ENCODE measurements around the gene TICRR.

Gene TICRR

GRCh38 chr15:89659295-89659694 lies 84.0 kb downstream of the TICRR start:
- Histone ChIP-seq H3K4me3 (no peak overlapping the region), H3K36me3 (no peaks in the 10 kb centered on the region), H3K4me2 (no peak overlapping the region), H3K27ac (no peak overlapping the region), H3K9ac (no peak overlapping the region), H3K4me1 (peaks cover 25% of the 10 kb centered on the region), H3K27me3 (peaks cover 29% of the 10 kb centered on the region), H3K9me3 (no peaks in the 10 kb centered on the region), H4K20me1 (no peaks in the 10 kb centered on the region)
- no peak for TF ChIP-seq Cebpa-rat (IDR thresholded peaks at IDR 0.05)

- peaks cover 32% of the 10 kb centered on the region for H3K4me1 ChIP-seq
- H3K27me3 ChIP-seq = peaks cover 29% of the 10 kb centered on the region
- H3K9me3 ChIP-seq = no peaks in the 10 kb centered on the region
- no peak overlapping the region for H3K27ac ChIP-seq
- no peaks in the 10 kb centered on the region for H4K20me1 ChIP-seq
- no peak overlapping the region for H3K4me2 ChIP-seq
- TF ChIP-seq Cebpa-rat (IDR thresholded peaks at IDR 0.05) = no peak
- H3K4me3 ChIP-seq = no peak overlapping the region
- H3K9ac ChIP-seq = no peak overlapping the region
- H3K36me3 ChIP-seq = no peaks in the 10 kb centered on the region
Measured at GRCh38 chr15:89660556-89660955, 85.3 kb downstream of the TICRR start.

GRCh38 chr15:89662893-89663626 lies 87.8 kb downstream of the TICRR start:
- H3K9ac ChIP-seq = no peak overlapping the region
- peak overlapping the region; percentile 67 for H3K4me2 ChIP-seq
- H4K20me1 ChIP-seq = peaks cover 7% of the 10 kb centered on the region; the same call in 1 of the 2 replicates
- H3K27me3 ChIP-seq = peaks cover 36% of the 10 kb centered on the region
- no peak overlapping the region for H3K4me3 ChIP-seq
- no peak overlapping the region for H3K27ac ChIP-seq
- H3K4me1 ChIP-seq = peaks cover 30% of the 10 kb centered on the region
- no peaks in the 10 kb centered on the region for H3K36me3 ChIP-seq
- H3K9me3 ChIP-seq = no peaks in the 10 kb centered on the region
- no peak for TF ChIP-seq Cebpa-rat (IDR thresholded peaks at IDR 0.05)

GRCh38 chr15:89664441-89665350 lies 89.4 kb downstream of the TICRR start:
- Histone ChIP-seq H3K9me3 (no peaks in the 10 kb centered on the region), H4K20me1 (peaks cover 7% of the 10 kb centered on the region; the same call in 1 of the 2 replicates), H3K36me3 (no peaks in the 10 kb centered on the region), H3K4me1 (peaks cover 30% of the 10 kb centered on the region), H3K4me3 (peak overlapping the region; percentile 68), H3K4me2 (peak overlapping the region; percentile 90), H3K27me3 (peaks cover 36% of the 10 kb centered on the region), H3K9ac (no peak overlapping the region), H3K27ac (no peak overlapping the region)
- TF ChIP-seq Cebpa-rat (IDR thresholded peaks at IDR 0.05) = no peak

GRCh38 chr15:89665449-89666181 lies 90.3 kb downstream of the TICRR start:
- Histone ChIP-seq H3K9me3 (no peaks in the 10 kb centered on the region), H4K20me1 (peaks cover 7% of the 10 kb centered on the region; the same call in 1 of the 2 replicates), H3K27me3 (peaks cover 34% of the 10 kb centered on the region), H3K4me2 (peak overlapping the region; percentile 90), H3K4me1 (peaks cover 30% of the 10 kb centered on the region), H3K27ac (no peak overlapping the region), H3K4me3 (peak overlapping the region; percentile 68), H3K9ac (peak overlapping the region; percentile 59; the same call in 1 of the 2 replicates), H3K36me3 (no peaks in the 10 kb centered on the region)
- no peak for TF ChIP-seq Cebpa-rat (IDR thresholded peaks at IDR 0.05)

GRCh38 chr15:89666184-89666857 lies 91.1 kb downstream of the TICRR start:
- no peak overlapping the region for H3K27ac ChIP-seq
- peak overlapping the region; percentile 68; the same call in 1 of the 2 replicates for H3K4me3 ChIP-seq
- H3K9ac ChIP-seq = no peak overlapping the region
- no peaks in the 10 kb centered on the region for H3K9me3 ChIP-seq
- peaks cover 32% of the 10 kb centered on the region for H3K27me3 ChIP-seq
- H3K4me1 ChIP-seq = peaks cover 30% of the 10 kb centered on the region
- no peak for TF ChIP-seq Cebpa-rat (IDR thresholded peaks at IDR 0.05)
- H4K20me1 ChIP-seq = peaks cover 7% of the 10 kb centered on the region; the same call in 1 of the 2 replicates
- no peaks in the 10 kb centered on the region for H3K36me3 ChIP-seq
- peak overlapping the region; percentile 90 for H3K4me2 ChIP-seq

- Histone ChIP-seq H3K4me3 (no peak overlapping the region), H3K27me3 (peaks cover 32% of the 10 kb centered on the region), H3K36me3 (no peaks in the 10 kb centered on the region), H3K4me2 (no peak overlapping the region), H3K9ac (no peak overlapping the region), H3K27ac (no peak overlapping the region), H3K4me1 (peaks cover 30% of the 10 kb centered on the region), H3K9me3 (no peaks in the 10 kb centered on the region), H4K20me1 (peaks cover 7% of the 10 kb centered on the region; the same call in 1 of the 2 replicates)
- TF ChIP-seq Cebpa-rat (IDR thresholded peaks at IDR 0.05) = no peak
Measured at GRCh38 chr15:89666858-89667705, 91.8 kb downstream of the TICRR start.

GRCh38 chr15:89667706-89667960 lies 92.4 kb downstream of the TICRR start:
- no peak for TF ChIP-seq Cebpa-rat (IDR thresholded peaks at IDR 0.05)
- H3K9me3 ChIP-seq = no peaks in the 10 kb centered on the region

More at GRCh38 chr15:89667706-89667960, 92.4 kb downstream of the TICRR start:
- H3K27ac ChIP-seq = no peak overlapping the region
- no peak overlapping the region for H3K9ac ChIP-seq
- H3K4me1 ChIP-seq = peaks cover 28% of the 10 kb centered on the region
- peaks cover 32% of the 10 kb centered on the region for H3K27me3 ChIP-seq
- no peak overlapping the region for H3K4me2 ChIP-seq
- H3K4me3 ChIP-seq = no peak overlapping the region
- no peaks in the 10 kb centered on the region for H3K36me3 ChIP-seq
- peaks cover 7% of the 10 kb centered on the region; the same call in 1 of the 2 replicates for H4K20me1 ChIP-seq
